Measurements from ENCODE around the gene GALNT10.

The GALNT10 gene

DNA sequence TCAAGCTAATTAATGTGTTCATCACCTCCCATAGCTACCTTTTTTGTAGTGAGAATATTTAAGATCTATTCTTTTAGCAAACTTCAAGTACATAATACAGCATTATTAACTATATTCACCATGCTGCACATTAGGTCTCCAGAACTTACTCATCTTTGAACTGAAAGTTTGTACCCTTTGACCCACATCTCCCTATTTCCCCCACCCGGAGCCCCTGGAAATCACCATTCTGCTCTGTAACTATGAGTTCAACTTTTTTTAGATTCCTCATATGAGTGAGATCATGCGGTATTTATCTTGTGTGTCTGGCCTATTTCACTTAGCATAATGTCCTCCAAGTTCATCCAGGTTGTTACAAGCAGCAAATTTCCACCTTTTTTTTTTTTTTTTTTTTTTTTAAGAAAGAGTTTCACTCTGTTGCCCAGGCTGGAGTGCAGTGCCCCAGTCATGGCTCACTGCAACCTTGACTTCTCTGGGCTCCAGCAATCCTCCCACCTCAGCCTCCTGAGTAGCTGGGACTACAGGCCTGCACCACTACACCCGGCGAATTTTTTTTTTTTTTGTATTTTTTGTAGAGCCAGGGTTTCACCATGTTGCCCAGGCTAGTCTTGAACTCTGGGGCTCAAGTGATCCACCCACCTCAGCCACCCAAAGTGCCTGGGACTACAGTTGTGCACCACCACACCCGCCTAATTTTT is 154.9 kb downstream of the GALNT10 start:
- no peak for DNase-seq (ENCODE audit: low read depth in 1 of 2, low spot score in 1 of 2)
- Histone ChIP-seq H3K4me3 (replicated peaks; ENCODE audit: insufficient read depth, low read length) (no peak overlapping the region), H3K27ac (replicated peaks) (no peak overlapping the region), H3K27me3 (ENCODE audit: insufficient read depth, poor library complexity, severe bottlenecking) (no peaks in the 10 kb centered on the region)
- TF ChIP-seq POLR2AphosphoS5 (IDR thresholded peaks at IDR 0.05; ENCODE audit: low read depth) (no peak), SPI1 (IDR thresholded peaks at IDR 0.05; ENCODE audit: borderline replicate concordance, low read depth) (no peak), GABPA (IDR thresholded peaks at IDR 0.05; ENCODE audit: low read depth) (no peak)
- TF ChIP-seq, protein P1, sequence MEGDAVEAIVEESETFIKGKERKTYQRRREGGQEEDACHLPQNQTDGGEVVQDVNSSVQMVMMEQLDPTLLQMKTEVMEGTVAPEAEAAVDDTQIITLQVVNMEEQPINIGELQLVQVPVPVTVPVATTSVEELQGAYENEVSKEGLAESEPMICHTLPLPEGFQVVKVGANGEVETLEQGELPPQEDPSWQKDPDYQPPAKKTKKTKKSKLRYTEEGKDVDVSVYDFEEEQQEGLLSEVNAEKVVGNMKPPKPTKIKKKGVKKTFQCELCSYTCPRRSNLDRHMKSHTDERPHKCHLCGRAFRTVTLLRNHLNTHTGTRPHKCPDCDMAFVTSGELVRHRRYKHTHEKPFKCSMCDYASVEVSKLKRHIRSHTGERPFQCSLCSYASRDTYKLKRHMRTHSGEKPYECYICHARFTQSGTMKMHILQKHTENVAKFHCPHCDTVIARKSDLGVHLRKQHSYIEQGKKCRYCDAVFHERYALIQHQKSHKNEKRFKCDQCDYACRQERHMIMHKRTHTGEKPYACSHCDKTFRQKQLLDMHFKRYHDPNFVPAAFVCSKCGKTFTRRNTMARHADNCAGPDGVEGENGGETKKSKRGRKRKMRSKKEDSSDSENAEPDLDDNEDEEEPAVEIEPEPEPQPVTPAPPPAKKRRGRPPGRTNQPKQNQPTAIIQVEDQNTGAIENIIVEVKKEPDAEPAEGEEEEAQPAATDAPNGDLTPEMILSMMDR (IDR thresholded peaks at IDR 0.05; ENCODE audit: insufficient read depth, low read length): no peak
- TF ChIP-seq, protein P2, sequence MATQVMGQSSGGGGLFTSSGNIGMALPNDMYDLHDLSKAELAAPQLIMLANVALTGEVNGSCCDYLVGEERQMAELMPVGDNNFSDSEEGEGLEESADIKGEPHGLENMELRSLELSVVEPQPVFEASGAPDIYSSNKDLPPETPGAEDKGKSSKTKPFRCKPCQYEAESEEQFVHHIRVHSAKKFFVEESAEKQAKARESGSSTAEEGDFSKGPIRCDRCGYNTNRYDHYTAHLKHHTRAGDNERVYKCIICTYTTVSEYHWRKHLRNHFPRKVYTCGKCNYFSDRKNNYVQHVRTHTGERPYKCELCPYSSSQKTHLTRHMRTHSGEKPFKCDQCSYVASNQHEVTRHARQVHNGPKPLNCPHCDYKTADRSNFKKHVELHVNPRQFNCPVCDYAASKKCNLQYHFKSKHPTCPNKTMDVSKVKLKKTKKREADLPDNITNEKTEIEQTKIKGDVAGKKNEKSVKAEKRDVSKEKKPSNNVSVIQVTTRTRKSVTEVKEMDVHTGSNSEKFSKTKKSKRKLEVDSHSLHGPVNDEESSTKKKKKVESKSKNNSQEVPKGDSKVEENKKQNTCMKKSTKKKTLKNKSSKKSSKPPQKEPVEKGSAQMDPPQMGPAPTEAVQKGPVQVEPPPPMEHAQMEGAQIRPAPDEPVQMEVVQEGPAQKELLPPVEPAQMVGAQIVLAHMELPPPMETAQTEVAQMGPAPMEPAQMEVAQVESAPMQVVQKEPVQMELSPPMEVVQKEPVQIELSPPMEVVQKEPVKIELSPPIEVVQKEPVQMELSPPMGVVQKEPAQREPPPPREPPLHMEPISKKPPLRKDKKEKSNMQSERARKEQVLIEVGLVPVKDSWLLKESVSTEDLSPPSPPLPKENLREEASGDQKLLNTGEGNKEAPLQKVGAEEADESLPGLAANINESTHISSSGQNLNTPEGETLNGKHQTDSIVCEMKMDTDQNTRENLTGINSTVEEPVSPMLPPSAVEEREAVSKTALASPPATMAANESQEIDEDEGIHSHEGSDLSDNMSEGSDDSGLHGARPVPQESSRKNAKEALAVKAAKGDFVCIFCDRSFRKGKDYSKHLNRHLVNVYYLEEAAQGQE (IDR thresholded peaks at IDR 0.05; ENCODE audit: insufficient replicate concordance, low read depth): no peak

DNA sequence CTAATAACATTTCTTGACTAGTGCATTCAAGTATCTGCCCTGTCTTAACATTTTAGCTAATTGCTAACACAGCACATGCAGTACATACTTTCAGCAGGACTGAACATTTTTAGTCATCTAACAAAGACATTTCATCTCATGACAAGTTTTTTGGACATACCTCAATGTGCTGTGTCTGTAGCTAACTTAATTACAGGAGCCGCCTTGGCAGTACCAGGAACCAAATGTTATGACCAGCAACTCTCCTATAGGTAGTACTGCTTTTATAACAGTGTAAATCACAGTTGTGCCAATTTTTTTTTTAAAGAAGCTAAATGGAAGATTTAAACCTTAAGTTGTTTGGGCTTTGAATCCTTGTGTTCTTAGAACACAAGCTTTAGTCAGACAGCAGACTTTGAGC is 155.9 kb downstream of the GALNT10 start:
- no peak for DNase-seq (ENCODE audit: low read depth in 1 of 2, low spot score in 1 of 2)
- no peak overlapping the region for H3K4me3 ChIP-seq (replicated peaks; ENCODE audit: insufficient read depth, low read length)
- H3K27ac ChIP-seq (replicated peaks): no peak overlapping the region
- H3K27me3 ChIP-seq (ENCODE audit: insufficient read depth, poor library complexity, severe bottlenecking): no peaks in the 10 kb centered on the region
- TF ChIP-seq SPI1 (IDR thresholded peaks at IDR 0.05; ENCODE audit: borderline replicate concordance, low read depth): no peak
- TF ChIP-seq, protein P2 (IDR thresholded peaks at IDR 0.05; ENCODE audit: insufficient replicate concordance, low read depth): no peak

DNA sequence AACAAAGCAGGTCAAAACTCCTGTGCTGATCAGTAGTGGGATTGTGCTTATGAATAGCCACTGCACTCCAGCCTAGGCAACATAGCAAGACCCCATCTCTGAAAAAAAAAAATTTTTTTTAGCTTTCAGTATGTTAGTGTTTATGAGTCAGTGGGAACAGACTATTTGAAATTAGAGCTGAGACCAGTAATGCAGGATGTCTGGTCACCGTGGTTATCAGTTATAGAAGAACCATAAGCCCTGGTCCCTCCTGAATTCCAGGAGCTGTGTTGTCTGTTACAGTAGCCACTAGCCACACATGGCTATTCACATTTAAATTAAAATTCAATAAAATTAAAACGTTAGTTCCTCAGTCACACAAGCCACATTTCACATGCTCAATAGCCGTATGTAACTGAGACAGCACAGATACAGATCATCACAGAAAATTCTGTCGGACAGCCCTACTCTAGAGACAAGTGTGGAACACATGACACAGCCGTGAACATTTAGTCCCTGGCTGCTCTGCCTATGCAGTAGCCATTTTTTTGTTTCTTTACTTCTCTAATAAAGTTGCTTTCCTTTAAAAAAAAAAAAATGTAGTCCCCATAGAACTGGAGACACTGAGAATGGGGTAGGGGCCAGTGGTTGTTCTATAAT is 159.2 kb downstream of the GALNT10 start:
- no peak overlapping the region for H3K27ac ChIP-seq (replicated peaks)
- no peak for DNase-seq (ENCODE audit: low read depth in 1 of 2, low spot score in 1 of 2)
- H3K27me3 ChIP-seq (ENCODE audit: insufficient read depth, poor library complexity, severe bottlenecking): no peaks in the 10 kb centered on the region
- H3K4me3 ChIP-seq (replicated peaks; ENCODE audit: insufficient read depth, low read length): no peak overlapping the region
- TF ChIP-seq SPI1 (IDR thresholded peaks at IDR 0.05; ENCODE audit: borderline replicate concordance, low read depth): no peak
- no peak for TF ChIP-seq POLR2AphosphoS5 (IDR thresholded peaks at IDR 0.05; ENCODE audit: low read depth)
- TF ChIP-seq, protein P2 (IDR thresholded peaks at IDR 0.05; ENCODE audit: insufficient replicate concordance, low read depth): no peak
- TF ChIP-seq, protein P1 (IDR thresholded peaks at IDR 0.05; ENCODE audit: insufficient read depth, low read length): no peak
- no peak for TF ChIP-seq GABPA (IDR thresholded peaks at IDR 0.05; ENCODE audit: low read depth)

Data from HL-60 (cell line).